Neural cell (in vitro differentiated cells): Measurements from ENCODE around the gene CORO2A. TPM values are rescaled to one million over a fixed set of nuclear protein-coding genes. Genes with fewer than 3 reads are reported as not detected.

Experiments used
- H2AFZ ChIP-seq: fragments of 200-600, 300-800 bp; sonication (generic), shearing (Covaris generic); 2 replicates; pipeline ENCODE4 v1.6.0; 2014; ENCODE audit warnings: low read depth, mild to moderate bottlenecking, antibody characterized with exemption, low read length, moderate library complexity
- H3F3A ChIP-seq: fragments of 200-600 bp; shearing (Covaris generic); 2 replicates; pipeline ENCODE4 v1.6.1; 2016; ENCODE audit warnings: mild to moderate bottlenecking, moderate library complexity, mixed read lengths, antibody characterized with exemption, low read length; ENCODE audit not compliant: insufficient read depth, poor library complexity, severe bottlenecking
- H3K27ac ChIP-seq: fragments of 200-600, 300-800 bp; sonication (generic), shearing (Covaris generic); 2 replicates; pipeline ENCODE4 v1.5.1; 2014; ENCODE audit warnings: mild to moderate bottlenecking, low read length, moderate library complexity
- H3K27me3 ChIP-seq: fragments of 300-800, 200-600 bp; sonication (generic), shearing (Covaris generic); 2 replicates; pipeline ENCODE4 v1.6.0; 2014; ENCODE audit warnings: mild to moderate bottlenecking, low read depth, low read length, moderate library complexity; ENCODE audit not compliant: insufficient read depth
- H3K36me3 ChIP-seq: fragments of 300-800, 200-600 bp; sonication (generic), shearing (Covaris generic); 2 replicates; pipeline ENCODE4 v1.5.1; 2014; ENCODE audit warnings: mild to moderate bottlenecking, antibody characterized with exemption, low read length, moderate library complexity; ENCODE audit not compliant: insufficient read depth
- H3K4me2 ChIP-seq: fragments of 300-800, 200-600 bp; sonication (generic), shearing (Covaris generic); 2 replicates; pipeline ENCODE4 v1.6.0; 2014; ENCODE audit warnings: mild to moderate bottlenecking, low read length
- H3K4me3 ChIP-seq: fragments of 300-800, 200-600 bp; sonication (generic), shearing (Covaris generic); 2 replicates; pipeline ENCODE4 v1.5.1; 2014; ENCODE audit warnings: mild to moderate bottlenecking, low read length, moderate library complexity
- H3K79me2 ChIP-seq: fragments of 200-600 bp; shearing (Covaris generic); replicated peaks from 2 replicates; pipeline ENCODE4 v1.6.0; 2014; ENCODE audit warnings: mild to moderate bottlenecking, low read length, moderate library complexity; ENCODE audit not compliant: insufficient read depth
- H3K9ac ChIP-seq: fragments of 300-800, 200-600 bp; sonication (generic), shearing (Covaris generic); 2 replicates; pipeline ENCODE4 v1.6.1; 2016; ENCODE audit warnings: mild to moderate bottlenecking, low read length, mixed read lengths
- H3K9me2 ChIP-seq: fragments of 200-600 bp; shearing (Covaris generic); 2 replicates; pipeline ENCODE4 v1.6.1; 2016; ENCODE audit warnings: mild to moderate bottlenecking, low read length, mixed read lengths; ENCODE audit not compliant: insufficient read depth
- H3K9me3 ChIP-seq: fragments of 200-600, 300-800 bp; sonication (generic), shearing (Covaris generic); 2 replicates; pipeline ENCODE4 v1.6.1; 2016; ENCODE audit warnings: mild to moderate bottlenecking, mixed run types, low read length, moderate library complexity, mixed read lengths
- H4K20me1 ChIP-seq: fragments of 200-600 bp; shearing (Covaris generic); 2 replicates; pipeline ENCODE4 v1.6.1; 2016; ENCODE audit warnings: mild to moderate bottlenecking, mixed run types; ENCODE audit not compliant: insufficient read depth
- EP300 ChIP-seq: fragments of 450-650 bp; conservative IDR thresholded peaks from 2 replicates; pipeline ENCODE4 v1.6.1; 2014; ENCODE audit warnings: antibody characterized with exemption, mild to moderate bottlenecking, moderate library complexity; ENCODE audit not compliant: poor library complexity, severe bottlenecking
- EZH2 ChIP-seq: fragments of 200-600, 300-800 bp; shearing (Covaris generic), sonication (generic); IDR thresholded peaks from 2 replicates; pipeline ENCODE4 v1.6.1; 2014; ENCODE audit warnings: antibody characterized with exemption, low read length, borderline replicate concordance, mild to moderate bottlenecking; ENCODE audit not compliant: insufficient read depth, poor library complexity, severe bottlenecking
- MXI1 ChIP-seq: fragments of 450-650 bp; conservative IDR thresholded peaks from 2 replicates; pipeline ENCODE4 v1.6.1; 2014; ENCODE audit warnings: antibody characterized with exemption, mild to moderate bottlenecking; ENCODE audit not compliant: poor library complexity, severe bottlenecking
- POLR2AphosphoS5 ChIP-seq: IDR thresholded peaks from 2 replicates; pipeline ENCODE4 v1.6.1; 2012
- RAD21 ChIP-seq: fragments of 450-650 bp; conservative IDR thresholded peaks from 2 replicates; pipeline ENCODE4 v1.6.1; 2014; ENCODE audit warnings: antibody characterized with exemption, mild to moderate bottlenecking, moderate library complexity
- REST ChIP-seq: IDR thresholded peaks from 2 replicates; pipeline ENCODE4 v1.6.1; 2012; ENCODE audit warnings: borderline replicate concordance
- SMC3 ChIP-seq: fragments of 450-650 bp; conservative IDR thresholded peaks from 2 replicates; pipeline ENCODE4 v1.6.1; 2014; ENCODE audit warnings: antibody characterized with exemption, mild to moderate bottlenecking, moderate library complexity; ENCODE audit not compliant: poor library complexity
- TAF1 ChIP-seq: IDR thresholded peaks from 2 replicates; pipeline ENCODE4 v1.6.1; 2012; ENCODE audit warnings: low read depth
- polyA plus RNA-seq: library from polyadenylated mRNA; depleted of rRNA; stranded (reverse); fragments of >200 nt; gene quantifications from 2 replicates; pipeline ENCODE4 v1.2.3, GENCODE V29; 2014
- TF ChIP-seq, protein P1 (sequence below): fragments of 450-650 bp; IDR thresholded peaks from 2 replicates; pipeline ENCODE4 v1.5.1; 2014; ENCODE audit warnings: antibody characterized with exemption, mild to moderate bottlenecking, moderate library complexity; ENCODE audit not compliant: poor library complexity, severe bottlenecking

Gene CORO2A
- polyA plus RNA-seq, 1 donor from 2014 or later = 1.9 TPM

DNA sequence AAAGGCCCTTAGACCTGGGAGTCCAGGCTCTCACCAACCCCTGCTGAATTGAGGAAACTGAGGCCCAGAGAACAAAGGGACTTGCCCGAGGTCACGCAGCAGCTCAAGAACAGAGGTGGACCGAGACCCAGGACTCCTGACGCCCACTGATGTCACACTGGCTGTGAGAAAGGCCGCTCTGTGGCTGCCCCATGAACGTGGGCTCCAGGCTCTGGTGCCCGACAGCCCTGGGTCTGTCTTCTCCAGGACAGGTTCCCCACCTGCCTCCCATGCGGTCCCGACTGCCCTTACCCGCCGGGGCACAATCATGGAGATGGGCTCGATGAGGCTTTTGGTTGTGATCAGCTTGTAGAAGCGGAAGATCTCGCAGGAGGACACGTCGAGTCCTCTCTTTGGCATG, 64.1 kb downstream of the CORO2A start:
- Histone ChIP-seq H3K79me2 (no peaks in the 10 kb centered on the region), H3K27me3 (no peaks in the 10 kb centered on the region), H3F3A (no peaks in the 10 kb centered on the region), H3K9ac (no peak overlapping the region), H3K4me3 (no peak overlapping the region), H3K4me2 (no peak overlapping the region), H3K9me3 (no peaks in the 10 kb centered on the region), H4K20me1 (no peaks in the 10 kb centered on the region), H2AFZ (no peak overlapping the region), H3K27ac (no peak overlapping the region), H3K36me3 (no peaks in the 10 kb centered on the region), H3K9me2 (no peaks in the 10 kb centered on the region)
- no peak for TF ChIP-seq SMC3
- no peak for TF ChIP-seq RAD21
- TF ChIP-seq TAF1 = no peak

GRCh38 chr9:98127226-98127625, 65.2 kb downstream of the CORO2A start:
- TF ChIP-seq REST (no peak), TAF1 (no peak), MXI1 (no peak)
- TF ChIP-seq, protein P1, sequence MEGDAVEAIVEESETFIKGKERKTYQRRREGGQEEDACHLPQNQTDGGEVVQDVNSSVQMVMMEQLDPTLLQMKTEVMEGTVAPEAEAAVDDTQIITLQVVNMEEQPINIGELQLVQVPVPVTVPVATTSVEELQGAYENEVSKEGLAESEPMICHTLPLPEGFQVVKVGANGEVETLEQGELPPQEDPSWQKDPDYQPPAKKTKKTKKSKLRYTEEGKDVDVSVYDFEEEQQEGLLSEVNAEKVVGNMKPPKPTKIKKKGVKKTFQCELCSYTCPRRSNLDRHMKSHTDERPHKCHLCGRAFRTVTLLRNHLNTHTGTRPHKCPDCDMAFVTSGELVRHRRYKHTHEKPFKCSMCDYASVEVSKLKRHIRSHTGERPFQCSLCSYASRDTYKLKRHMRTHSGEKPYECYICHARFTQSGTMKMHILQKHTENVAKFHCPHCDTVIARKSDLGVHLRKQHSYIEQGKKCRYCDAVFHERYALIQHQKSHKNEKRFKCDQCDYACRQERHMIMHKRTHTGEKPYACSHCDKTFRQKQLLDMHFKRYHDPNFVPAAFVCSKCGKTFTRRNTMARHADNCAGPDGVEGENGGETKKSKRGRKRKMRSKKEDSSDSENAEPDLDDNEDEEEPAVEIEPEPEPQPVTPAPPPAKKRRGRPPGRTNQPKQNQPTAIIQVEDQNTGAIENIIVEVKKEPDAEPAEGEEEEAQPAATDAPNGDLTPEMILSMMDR = no peak
- H2AFZ ChIP-seq = no peak overlapping the region
- H3K36me3 ChIP-seq = no peaks in the 10 kb centered on the region
- H3K9me3 ChIP-seq = no peaks in the 10 kb centered on the region
- H3K27me3 ChIP-seq = no peaks in the 10 kb centered on the region
- H4K20me1 ChIP-seq = no peaks in the 10 kb centered on the region
- no peak overlapping the region for H3K4me2 ChIP-seq
- H3K79me2 ChIP-seq = no peaks in the 10 kb centered on the region
- H3K9ac ChIP-seq = no peak overlapping the region
- H3K27ac ChIP-seq = no peak overlapping the region
- no peak overlapping the region for H3K4me3 ChIP-seq
- no peaks in the 10 kb centered on the region for H3K9me2 ChIP-seq
- no peaks in the 10 kb centered on the region for H3F3A ChIP-seq

DNA sequence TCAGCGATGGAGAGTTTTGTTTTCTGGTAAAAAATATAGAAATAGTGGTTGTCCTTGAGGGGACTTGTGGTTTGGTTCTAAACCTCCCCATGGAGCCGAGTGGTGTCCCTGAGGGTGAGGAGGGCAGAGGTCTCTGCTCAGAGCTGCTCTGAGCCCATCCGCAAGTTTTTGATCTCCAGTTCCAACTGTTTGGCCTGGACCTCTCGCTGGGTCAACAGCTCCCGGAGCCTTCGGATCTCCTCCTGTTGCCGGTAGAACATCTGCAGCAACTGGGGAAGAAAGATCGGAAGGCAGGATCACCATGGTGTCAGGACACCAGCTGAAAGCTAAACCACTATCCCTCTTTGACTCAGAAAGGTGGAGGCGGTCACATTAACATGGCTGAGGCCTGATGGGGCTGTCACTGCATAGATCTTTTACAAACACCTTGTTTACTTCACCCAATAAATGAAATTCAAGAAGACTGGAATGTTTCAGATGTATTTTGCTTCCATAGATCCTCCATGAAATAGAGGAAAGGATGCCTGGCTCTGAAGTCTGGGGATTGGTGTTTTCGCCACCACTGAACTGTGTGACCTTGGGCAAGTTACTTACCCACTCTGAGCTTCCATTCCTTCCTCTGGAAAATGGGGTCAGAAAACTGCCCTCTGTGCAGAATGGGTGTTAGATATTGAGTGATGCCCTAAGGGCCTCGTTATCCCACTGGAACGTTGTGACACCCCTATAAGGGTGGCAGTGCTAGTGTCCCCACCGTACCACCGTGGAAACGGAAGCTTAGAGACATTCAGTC, 67.6 kb downstream of the CORO2A start:
- Histone ChIP-seq H2AFZ (no peak overlapping the region), H3K27ac (no peak overlapping the region), H3K9ac (no peak overlapping the region), H4K20me1 (no peaks in the 10 kb centered on the region), H3K36me3 (no peaks in the 10 kb centered on the region), H3K79me2 (no peaks in the 10 kb centered on the region), H3K4me2 (no peak overlapping the region), H3F3A (no peaks in the 10 kb centered on the region), H3K9me3 (no peaks in the 10 kb centered on the region), H3K27me3 (no peaks in the 10 kb centered on the region), H3K9me2 (no peaks in the 10 kb centered on the region), H3K4me3 (no peak overlapping the region)
- TF ChIP-seq REST = no peak
- TF ChIP-seq MXI1 = no peak
- no peak for TF ChIP-seq EZH2
- no peak for TF ChIP-seq TAF1
- no peak for TF ChIP-seq SMC3
- TF ChIP-seq, protein P1 = no peak
- no peak for TF ChIP-seq POLR2AphosphoS5
- no peak for TF ChIP-seq RAD21
- no peak for TF ChIP-seq EP300
